HEK293 (cell line): ENCODE measurements around the gene FANCD2OS.

Source experiments
- CTCF ChIA-PET: fragments of 350-600 bp; formaldehyde crosslinking; extraction: SDS; loops from one replicate; lab custom pipeline; 2021; ENCODE audit warnings: antibody characterized with exemption; lab: Yijun Ruan, JAX
- POLR2A ChIA-PET: fragments of 300-600 bp; formaldehyde crosslinking; extraction: SDS; loops from one replicate; lab custom pipeline; 2020; ENCODE audit warnings: antibody characterized with exemption, inconsistent platforms; lab: Yijun Ruan, JAX
- H3K27ac ChIP-seq: fragments of 200-500 bp; sonication (Bioruptor generic); 2 replicates; pipeline ENCODE4 v1.5.1; 2014; ENCODE audit warnings: low read depth, low read length, control low read depth, inconsistent platforms; ENCODE audit errors: extremely low read depth
- H3K36me3 ChIP-seq, 2 experiments: fragments of 200-500 bp in 1 of 2; sonication (Bioruptor generic) in 1 of 2; 1 replicate in 1 of 2; 2 replicates in 1 of 2; pipeline ENCODE4 v1.5.1; 2014 to 2017; ENCODE audit warnings: inconsistent platforms in 2 of 2, low read length in 2 of 2; ENCODE audit not compliant: control insufficient read depth in 2 of 2, insufficient read depth in 1 of 2
- H3K4me1 ChIP-seq: fragments of 200-500 bp; sonication (Bioruptor generic); 2 replicates; pipeline ENCODE4 v1.5.1; 2014; ENCODE audit warnings: mild to moderate bottlenecking, low read length, inconsistent platforms; ENCODE audit not compliant: control insufficient read depth, insufficient read depth
- H3K4me3 ChIP-seq: 2 replicates; pipeline ENCODE4 v1.5.1; 2011; ENCODE audit warnings: low read depth, mild to moderate bottlenecking, control low read depth, low read length, moderate library complexity
- H3K9me3 ChIP-seq: fragments of 200-500 bp; sonication (Bioruptor generic); 2 replicates; pipeline ENCODE4 v1.5.1; 2014; ENCODE audit warnings: low read depth, low read length, inconsistent platforms; ENCODE audit not compliant: control insufficient read depth, insufficient read depth
- EGR2 ChIP-seq: fragments of 450-650 bp; formaldehyde crosslinking; IDR thresholded peaks from 2 replicates; pipeline ENCODE4 v1.5.1; 2016; ENCODE audit warnings: low read depth, missing biosample characterization, missing genetic modification characterization
- HOXD13 ChIP-seq: sonication (generic); formaldehyde crosslinking; IDR thresholded peaks from 2 replicates; pipeline ENCODE4 v1.8.0; 2022; ENCODE audit warnings: missing genetic modification reagents, borderline replicate concordance
- IKZF3 ChIP-seq: fragments of 450-650 bp; IDR thresholded peaks from 2 replicates; pipeline ENCODE4 v1.5.0; 2018; ENCODE audit warnings: missing biosample characterization, mild to moderate bottlenecking, missing genetic modification characterization, moderate library complexity
- KLF1 ChIP-seq: fragments of 450-650 bp; formaldehyde crosslinking; IDR thresholded peaks from 2 replicates; pipeline ENCODE4 v1.5.1; 2016; ENCODE audit warnings: missing biosample characterization, missing genetic modification characterization
- PRDM1 ChIP-seq: fragments of 450-650 bp; formaldehyde crosslinking; IDR thresholded peaks from 2 replicates; pipeline ENCODE4; 2016; ENCODE audit warnings: missing biosample characterization, missing genetic modification characterization
- YY1 ChIP-seq: fragments of 450-650 bp; formaldehyde crosslinking; IDR thresholded peaks from 2 replicates; pipeline ENCODE4 v1.5.1; 2018; ENCODE audit warnings: missing biosample characterization, missing genetic modification characterization
- ZBTB17 ChIP-seq: fragments of 450-650 bp; formaldehyde crosslinking; IDR thresholded peaks from 2 replicates; pipeline ENCODE4 v1.5.1; 2016; ENCODE audit warnings: missing biosample characterization, missing genetic modification characterization
- ZBTB20 ChIP-seq: fragments of 450-650 bp; formaldehyde crosslinking; IDR thresholded peaks from 2 replicates; pipeline ENCODE4 v1.5.1; 2016; ENCODE audit warnings: missing biosample characterization, missing genetic modification characterization
- ZNF132 ChIP-seq: fragments of 450-650 bp; formaldehyde crosslinking; IDR thresholded peaks from 2 replicates; pipeline ENCODE4 v1.5.1; 2017; ENCODE audit warnings: missing biosample characterization, missing genetic modification characterization, borderline replicate concordance
- ZNF211 ChIP-seq: fragments of 450-650 bp; formaldehyde crosslinking; IDR thresholded peaks from 2 replicates; pipeline ENCODE4 v1.5.1; 2016; ENCODE audit warnings: low read depth, missing biosample characterization, missing genetic modification characterization
- ZNF341 ChIP-seq: fragments of 450-650 bp; formaldehyde crosslinking; IDR thresholded peaks from 2 replicates; pipeline ENCODE4; 2016; ENCODE audit warnings: low read depth, missing biosample characterization, missing genetic modification characterization
- ZNF354C ChIP-seq: fragments of 450-650 bp; formaldehyde crosslinking; IDR thresholded peaks from 2 replicates; pipeline ENCODE4 v1.5.1; 2016; ENCODE audit warnings: missing biosample characterization, missing genetic modification characterization, low read depth, borderline replicate concordance
- ZNF394 ChIP-seq: fragments of 450-650 bp; formaldehyde crosslinking; IDR thresholded peaks from 2 replicates; pipeline ENCODE4 v1.5.1; 2016; ENCODE audit warnings: missing biosample characterization, missing genetic modification characterization, mild to moderate bottlenecking, moderate library complexity, borderline replicate concordance
- TF ChIP-seq, protein P1 (sequence below): fragments of 450-650 bp; formaldehyde crosslinking; IDR thresholded peaks from 2 replicates; pipeline ENCODE4 v1.5.1; 2016; ENCODE audit warnings: missing biosample characterization, missing genetic modification characterization
- TF ChIP-seq, protein P2 (sequence below): fragments of 450-650 bp; formaldehyde crosslinking; IDR thresholded peaks from 2 replicates; pipeline ENCODE4 v1.5.1; 2016; ENCODE audit warnings: missing biosample characterization, missing genetic modification characterization

Gene FANCD2OS

DNA sequence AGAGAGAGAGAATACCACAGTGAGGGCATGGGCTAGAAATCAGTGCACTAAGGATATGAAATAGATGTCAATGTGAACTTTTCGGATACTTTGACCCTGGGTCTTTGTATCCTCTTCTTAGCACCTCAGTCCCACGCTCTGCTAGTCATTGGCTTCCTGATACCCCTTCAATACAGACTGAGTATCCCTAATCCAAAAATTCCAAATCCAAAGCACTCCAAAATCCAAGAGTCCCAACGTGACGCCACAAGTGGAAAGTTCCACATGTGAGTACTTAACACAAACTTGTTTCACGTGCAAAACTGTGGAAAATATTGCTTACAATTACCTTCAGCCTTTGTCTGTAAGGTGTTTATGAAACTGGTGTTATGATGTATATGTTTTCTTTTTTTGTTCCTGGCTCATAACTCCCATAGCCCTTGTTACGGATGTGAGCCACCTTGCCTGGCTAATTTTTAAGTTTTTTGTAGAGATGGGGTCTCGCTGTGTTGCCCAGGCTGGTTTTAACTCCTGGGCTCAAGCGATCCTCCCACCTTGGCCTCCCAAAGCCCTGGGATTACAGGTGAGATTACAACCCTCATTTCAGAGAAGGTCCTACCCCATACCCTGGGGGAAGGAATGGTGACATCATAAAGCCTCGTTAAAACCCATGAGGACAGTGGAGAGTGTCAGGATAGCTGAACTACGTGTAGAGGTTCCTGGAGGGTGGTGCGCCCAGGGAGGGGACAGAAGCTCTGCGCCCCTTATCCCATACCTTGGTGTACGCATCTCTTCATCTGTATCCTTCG lies 46.5 kb upstream of the FANCD2OS start (continued):
- TF ChIP-seq, protein P1, sequence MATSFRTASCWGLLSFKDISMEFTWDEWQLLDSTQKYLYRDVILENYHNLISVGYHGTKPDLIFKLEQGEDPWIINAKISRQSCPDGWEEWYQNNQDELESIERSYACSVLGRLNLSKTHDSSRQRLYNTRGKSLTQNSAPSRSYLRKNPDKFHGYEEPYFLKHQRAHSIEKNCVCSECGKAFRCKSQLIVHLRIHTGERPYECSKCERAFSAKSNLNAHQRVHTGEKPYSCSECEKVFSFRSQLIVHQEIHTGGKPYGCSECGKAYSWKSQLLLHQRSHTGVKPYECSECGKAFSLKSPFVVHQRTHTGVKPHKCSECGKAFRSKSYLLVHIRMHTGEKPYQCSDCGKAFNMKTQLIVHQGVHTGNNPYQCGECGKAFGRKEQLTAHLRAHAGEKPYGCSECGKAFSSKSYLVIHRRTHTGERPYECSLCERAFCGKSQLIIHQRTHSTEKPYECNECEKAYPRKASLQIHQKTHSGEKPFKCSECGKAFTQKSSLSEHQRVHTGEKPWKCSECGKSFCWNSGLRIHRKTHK (tag by site-specific recombination), result no peak
- TF ChIP-seq ZNF211, result no peak
- TF ChIP-seq ZNF394 (tag by site-specific recombination), result no peak
- 0 out of 2 replicates have a peak, but pooled peaks have one; percentile 72 for TF ChIP-seq ZBTB17 (tag by site-specific recombination)
- TF ChIP-seq ZBTB20, result no peak
- TF ChIP-seq IKZF3 (tag by site-specific recombination), result 0 out of 2 replicates have a peak, but pooled peaks have one; percentile 38

DNA sequence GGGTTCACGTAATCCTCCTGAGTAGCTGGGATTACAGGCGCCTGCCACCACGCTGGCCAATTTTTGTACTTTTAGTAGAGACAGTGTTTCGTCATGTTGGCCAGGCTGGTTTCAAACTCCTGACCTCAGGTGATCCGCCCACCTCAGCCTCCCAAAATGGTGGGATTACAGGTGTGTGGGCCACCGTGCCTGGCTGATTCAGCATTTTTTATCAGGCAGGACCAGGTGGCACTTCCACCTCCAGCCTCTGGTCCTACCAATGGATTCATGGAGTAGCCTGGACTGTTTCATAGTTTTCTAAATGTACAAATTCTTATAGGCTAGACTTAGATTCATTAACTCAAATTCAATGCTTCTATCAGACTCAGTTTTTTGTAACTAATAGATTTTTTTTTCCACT lies 42.9 kb upstream of the FANCD2OS start:
- no peak overlapping the region for H3K4me3 ChIP-seq
- POLR2A ChIA-PET, result interaction anchor here (1.2 kb wide), 1 partner anchor 9 kb away, joined by 5 read pairs; the partner anchor contains the start of gene VHL
- TF ChIP-seq ZNF132 (tag by site-specific recombination) (no peak), EGR2 (tag by site-specific recombination) (0 out of 2 replicates have a peak, but pooled peaks have one; percentile 6)
- H3K9me3 ChIP-seq, result no peaks in the 10 kb centered on the region
- H3K36me3 ChIP-seq, result peaks cover 57 to 79% of the 10 kb centered on the region in 2 experiments
- H3K27ac ChIP-seq, result no peak overlapping the region
- H3K4me1 ChIP-seq, result no peaks in the 10 kb centered on the region
- CTCF ChIA-PET, result interaction anchor here (1.0 kb wide), 1 partner anchor 12 kb away, joined by 5 read pairs; no protein-coding TSS in a partner anchor

DNA sequence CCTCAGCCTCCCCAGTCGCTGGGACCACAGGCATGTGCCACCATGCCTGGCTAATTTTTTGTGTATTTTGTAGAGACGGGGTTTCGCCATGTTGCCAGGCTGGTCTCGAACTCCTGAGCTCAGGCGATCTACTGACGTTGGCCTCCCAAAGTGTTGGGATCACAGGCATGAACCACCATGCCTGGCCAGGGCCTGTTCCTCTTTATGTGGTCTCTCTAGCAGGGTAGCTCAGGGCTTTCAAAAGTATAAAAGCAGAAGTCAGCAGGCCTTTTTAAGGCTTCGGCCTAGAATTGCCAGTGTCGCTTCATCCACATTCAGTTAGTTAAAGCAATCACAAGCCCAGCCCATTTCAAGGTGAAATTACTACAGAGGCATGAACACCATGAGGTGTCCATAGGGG lies 41.2 kb upstream of the FANCD2OS start:
- POLR2A ChIA-PET, result no interaction called here
- CTCF ChIA-PET, result no interaction called here
- no peak for TF ChIP-seq YY1 (tag by site-specific recombination)
- Histone ChIP-seq H3K9me3 (no peaks in the 10 kb centered on the region), H3K27ac (no peak overlapping the region), H3K36me3 (peaks cover 68 to 82% of the 10 kb centered on the region in 2 experiments), H3K4me1 (no peaks in the 10 kb centered on the region), H3K4me3 (no peak overlapping the region)

DNA sequence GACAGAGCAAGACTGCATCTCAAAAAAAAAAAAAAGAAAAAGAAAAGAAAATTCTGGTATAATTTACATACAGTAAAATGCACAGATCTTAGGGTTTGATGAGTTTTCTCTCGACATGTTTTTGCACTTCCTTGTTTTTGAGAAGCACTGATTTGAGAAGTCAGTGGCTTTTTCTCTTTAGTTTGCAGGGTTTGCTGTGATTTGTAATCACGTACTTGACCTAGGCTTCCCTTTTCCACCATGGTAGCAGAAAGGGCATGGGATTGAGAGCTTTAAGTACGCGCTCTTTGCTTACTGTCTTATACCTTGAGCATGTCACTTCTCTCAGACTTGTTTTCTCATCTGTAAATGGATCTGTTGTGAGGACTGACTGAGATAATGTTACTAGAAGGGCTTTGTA lies 37.6 kb upstream of the FANCD2OS start:
- Histone ChIP-seq H3K27ac (no peak overlapping the region), H3K9me3 (no peaks in the 10 kb centered on the region), H3K4me3 (no peak overlapping the region), H3K4me1 (no peaks in the 10 kb centered on the region), H3K36me3 (peaks cover 34 to 66% of the 10 kb centered on the region in 2 experiments)
- POLR2A ChIA-PET, result no interaction called here
- TF ChIP-seq ZNF341 (tag by site-specific recombination), result no peak
- TF ChIP-seq ZNF354C (tag by site-specific recombination), result no peak
- TF ChIP-seq PRDM1 (tag by site-specific recombination), result peak; percentile 31; the same call in 1 of the 2 replicates
- TF ChIP-seq KLF1, result no peak
- no peak for TF ChIP-seq HOXD13
- TF ChIP-seq, protein P2, sequence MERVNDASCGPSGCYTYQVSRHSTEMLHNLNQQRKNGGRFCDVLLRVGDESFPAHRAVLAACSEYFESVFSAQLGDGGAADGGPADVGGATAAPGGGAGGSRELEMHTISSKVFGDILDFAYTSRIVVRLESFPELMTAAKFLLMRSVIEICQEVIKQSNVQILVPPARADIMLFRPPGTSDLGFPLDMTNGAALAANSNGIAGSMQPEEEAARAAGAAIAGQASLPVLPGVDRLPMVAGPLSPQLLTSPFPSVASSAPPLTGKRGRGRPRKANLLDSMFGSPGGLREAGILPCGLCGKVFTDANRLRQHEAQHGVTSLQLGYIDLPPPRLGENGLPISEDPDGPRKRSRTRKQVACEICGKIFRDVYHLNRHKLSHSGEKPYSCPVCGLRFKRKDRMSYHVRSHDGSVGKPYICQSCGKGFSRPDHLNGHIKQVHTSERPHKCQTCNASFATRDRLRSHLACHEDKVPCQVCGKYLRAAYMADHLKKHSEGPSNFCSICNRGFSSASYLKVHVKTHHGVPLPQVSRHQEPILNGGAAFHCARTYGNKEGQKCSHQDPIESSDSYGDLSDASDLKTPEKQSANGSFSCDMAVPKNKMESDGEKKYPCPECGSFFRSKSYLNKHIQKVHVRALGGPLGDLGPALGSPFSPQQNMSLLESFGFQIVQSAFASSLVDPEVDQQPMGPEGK (tag by site-specific recombination), result no peak
- CTCF ChIA-PET, result interaction anchor here (0.6 kb wide), 1 partner anchor 798 kb away, joined by 3 read pairs; no protein-coding TSS in a partner anchor
